Ecto neural progenitor cell (in vitro differentiated cells): Measurements from ENCODE around the gene HLTF.
A peak's percentile ranks its signal among the peaks of the same experiment; 100 is the strongest.

Experiments
- DNase-seq: peaks from one replicate; pipeline ENCODE4 v3.0.0-alpha.2; 2018; ENCODE audit warnings: low spot score

Gene HLTF

DNA sequence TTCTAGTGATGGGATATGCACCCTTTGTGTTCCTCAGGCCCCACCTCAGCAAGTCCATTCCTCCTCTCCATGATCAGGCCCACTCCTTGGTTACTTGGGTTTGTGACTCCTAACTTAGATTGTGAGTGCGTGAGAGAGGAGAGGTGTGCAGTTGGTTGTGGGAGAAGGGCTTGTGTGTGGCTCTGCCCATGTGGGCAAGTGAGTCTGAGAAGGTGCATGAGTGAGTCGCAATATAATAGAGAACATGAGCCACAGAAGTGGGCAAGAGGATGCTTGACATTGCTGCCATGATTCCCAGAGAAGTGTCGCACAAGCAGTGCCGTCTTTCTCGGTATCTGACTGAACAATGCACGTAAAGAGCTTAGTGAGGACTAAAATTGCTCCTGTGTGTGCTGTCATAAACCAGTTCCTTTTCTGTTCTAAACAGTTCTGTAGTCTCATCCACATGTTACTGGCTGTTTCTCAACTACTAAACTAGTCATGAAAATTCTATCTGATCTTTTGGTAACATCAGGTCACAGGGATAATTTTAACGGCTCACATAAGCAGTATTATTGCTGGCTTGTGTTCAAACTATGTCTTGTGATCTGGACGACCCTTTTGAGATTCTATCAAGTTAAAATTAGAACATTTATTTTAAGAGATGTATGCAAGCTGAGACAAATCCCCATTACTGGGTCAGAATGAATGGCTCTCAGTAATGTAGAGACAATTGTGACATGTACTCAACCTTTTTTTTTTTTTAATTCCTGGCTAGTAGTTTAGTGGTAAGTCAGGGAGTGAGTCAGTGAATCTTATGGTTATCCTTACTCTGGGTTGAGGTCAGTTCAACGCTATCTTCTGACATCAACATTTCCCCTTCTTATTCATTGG lies 69.4 kb downstream of the HLTF start:
- no peak for DNase-seq

DNA sequence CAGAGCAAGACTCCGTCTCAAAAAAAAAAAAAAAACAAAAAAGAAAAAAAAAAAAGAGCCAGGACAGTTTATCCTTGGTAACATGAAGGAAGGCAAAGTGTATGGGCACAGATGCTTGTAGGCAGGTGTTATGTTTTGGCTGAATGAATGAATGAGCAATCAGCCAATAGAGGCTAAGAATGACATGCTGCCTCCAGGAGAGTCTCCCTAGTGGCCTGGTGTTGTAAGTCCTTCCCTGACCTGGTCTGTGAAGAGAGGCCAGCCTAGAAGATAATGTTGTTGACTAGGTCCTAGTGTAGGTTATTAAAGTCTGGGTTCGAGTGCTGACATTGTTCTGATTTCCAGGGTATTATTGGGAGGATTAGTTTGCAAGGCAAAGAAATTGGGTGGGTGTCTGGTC lies 70.1 kb downstream of the HLTF start:
- no peak for DNase-seq

- DNase-seq, result no peak
Measured at GRCh38 chr3:149015393-149015792, 70.9 kb downstream of the HLTF start.

- no peak for DNase-seq
Measured at GRCh38 chr3:149013726-149014125, 72.6 kb downstream of the HLTF start.

DNA sequence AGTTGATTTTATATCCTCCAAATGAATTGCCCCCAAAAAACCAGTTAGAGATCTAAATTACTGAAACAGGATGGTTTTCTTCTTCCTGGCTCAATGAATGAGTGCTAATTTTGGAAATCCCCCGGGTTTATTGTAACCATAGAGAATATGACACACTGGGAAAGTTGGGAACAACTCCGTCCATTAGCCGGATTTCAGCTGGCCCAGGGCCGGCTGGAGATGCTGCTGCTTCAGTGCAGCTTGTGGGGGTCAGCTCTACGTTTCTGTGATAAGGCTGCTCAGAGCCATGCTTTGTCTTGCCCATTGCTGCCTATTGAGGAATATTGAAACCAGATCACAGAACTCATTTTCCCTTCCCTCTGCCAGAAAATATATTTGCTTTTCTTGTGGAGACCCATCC lies 74.7 kb downstream of the HLTF start:
- no peak for DNase-seq

DNA sequence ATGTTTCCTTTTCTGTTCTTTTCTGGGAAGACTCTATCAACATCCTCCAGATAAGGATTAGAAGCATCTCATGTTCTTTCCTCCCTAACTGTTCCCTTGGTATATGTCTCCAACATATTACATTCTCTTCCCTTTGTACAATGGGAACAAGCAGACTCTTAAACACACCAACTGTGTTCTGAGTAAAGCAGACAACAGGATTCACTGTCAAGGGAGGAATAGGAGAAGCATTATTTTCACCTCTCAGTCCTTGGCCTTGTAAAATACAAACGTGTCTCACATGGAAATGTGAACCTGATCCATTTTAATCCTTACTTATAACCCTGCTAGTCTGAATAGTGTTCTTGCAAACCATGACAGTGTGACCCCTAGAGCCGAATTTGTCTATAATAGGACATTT lies 75.4 kb downstream of the HLTF start:
- DNase-seq, result no peak

DNA sequence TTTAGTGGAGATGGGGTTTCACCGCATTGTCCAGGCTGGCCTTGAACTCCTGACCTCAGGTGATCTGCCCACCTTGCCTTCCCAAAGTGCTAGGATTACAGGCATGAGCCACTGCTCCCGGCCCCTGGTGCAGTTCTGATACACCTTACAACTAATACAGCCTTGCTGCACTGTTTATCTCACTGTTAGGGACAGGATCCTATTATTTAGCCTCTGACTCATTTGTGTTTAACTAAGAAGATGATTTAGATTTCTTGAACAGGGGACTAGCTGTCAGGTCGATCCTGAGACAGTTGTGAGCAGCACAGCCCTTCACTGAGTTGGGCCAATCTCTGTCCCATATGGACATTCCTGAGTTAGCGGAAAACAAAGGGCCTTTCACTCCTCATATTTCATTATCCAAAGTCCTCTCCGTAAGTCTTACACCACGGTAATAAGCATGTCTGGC lies 75.8 kb downstream of the HLTF start:
- no peak for DNase-seq

- no peak for DNase-seq
Measured at GRCh38 chr3:149009732-149010131, 76.6 kb downstream of the HLTF start.

GRCh38 chr3:149007567-149008257 lies 78.6 kb downstream of the HLTF start:
- DNase-seq, result no peak

- no peak for DNase-seq
Measured at GRCh38 chr3:149005416-149005815, 80.9 kb downstream of the HLTF start.

DNA sequence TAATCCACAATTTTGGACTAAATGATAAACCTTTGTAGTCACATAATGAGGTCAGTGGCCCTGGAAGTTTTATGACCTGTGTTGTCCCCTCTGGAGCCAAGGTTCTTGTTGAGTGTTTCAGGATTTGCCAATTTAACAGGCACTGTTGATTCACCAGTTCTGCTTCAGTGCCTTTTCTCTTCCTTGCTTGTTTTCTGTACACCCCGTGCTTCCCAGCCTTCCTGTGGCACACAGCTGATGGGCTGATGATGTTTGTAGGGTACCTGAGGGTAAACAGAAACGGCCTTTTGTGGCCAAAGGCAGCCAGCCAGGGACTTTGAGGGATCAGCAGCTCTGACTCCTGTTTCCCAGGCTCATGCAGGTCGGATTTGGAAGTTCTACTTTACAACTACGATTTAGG lies 81.7 kb downstream of the HLTF start:
- no peak for DNase-seq

- DNase-seq, result no peak
Measured at GRCh38 chr3:149003653-149004305, 82.6 kb downstream of the HLTF start.

- DNase-seq, result no peak
Measured at GRCh38 chr3:149001727-149002126, 84.6 kb downstream of the HLTF start.

- DNase-seq, result no peak
Measured at GRCh38 chr3:149000206-149000745, 86.1 kb downstream of the HLTF start.

DNA sequence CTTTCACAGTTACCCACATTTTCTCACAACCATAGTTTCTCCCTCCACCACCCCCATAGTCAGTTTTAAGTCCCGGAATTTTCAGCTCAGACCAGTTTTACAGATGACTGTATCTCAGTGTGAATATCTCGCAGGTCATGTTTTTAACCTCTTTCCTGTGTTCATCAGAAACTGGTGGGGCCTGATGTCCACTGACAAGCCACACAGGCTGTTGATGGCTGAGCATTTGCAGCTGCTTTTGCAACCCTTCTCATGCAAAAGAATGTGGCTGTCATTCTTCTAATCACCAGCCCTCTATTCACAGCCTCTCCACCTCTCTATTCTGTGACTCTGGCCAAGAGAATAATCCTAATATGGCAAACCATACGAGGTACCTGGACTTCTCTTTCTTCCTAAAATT lies 86.5 kb downstream of the HLTF start:
- no peak for DNase-seq

DNA sequence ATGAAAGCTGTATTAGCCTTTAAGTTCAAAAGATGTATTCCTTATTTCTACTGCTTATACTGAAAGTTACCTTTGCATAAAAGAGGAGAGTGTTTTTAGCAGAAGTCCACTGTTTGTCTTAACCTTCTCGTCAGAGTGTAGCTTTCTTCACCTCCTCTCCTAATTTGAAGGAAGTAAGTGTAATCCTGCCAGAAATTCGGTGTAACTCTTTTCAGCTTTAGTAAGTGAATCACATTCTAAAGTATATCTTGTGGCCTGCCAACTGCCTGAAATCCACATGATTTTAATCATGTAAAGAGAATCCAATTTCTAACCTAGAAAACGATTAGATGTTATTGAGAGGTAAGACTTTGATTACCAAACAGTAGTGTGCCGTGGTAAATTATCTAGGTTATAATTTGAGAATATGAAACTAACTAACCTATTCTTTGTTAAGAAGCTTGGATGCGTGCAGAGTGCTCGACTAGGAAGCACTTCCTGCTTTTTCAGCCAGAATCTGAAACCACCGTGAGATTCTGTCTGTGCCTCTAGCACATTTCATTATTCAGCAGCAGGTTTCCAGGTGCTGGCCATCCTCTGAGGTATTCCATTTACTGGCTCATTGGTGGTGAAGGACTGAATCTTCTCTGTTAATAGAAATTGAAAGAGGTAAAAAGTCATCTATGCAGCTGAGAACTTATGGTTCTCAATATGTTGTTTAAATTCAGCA lies 87.5 kb downstream of the HLTF start:
- no peak for DNase-seq

DNA sequence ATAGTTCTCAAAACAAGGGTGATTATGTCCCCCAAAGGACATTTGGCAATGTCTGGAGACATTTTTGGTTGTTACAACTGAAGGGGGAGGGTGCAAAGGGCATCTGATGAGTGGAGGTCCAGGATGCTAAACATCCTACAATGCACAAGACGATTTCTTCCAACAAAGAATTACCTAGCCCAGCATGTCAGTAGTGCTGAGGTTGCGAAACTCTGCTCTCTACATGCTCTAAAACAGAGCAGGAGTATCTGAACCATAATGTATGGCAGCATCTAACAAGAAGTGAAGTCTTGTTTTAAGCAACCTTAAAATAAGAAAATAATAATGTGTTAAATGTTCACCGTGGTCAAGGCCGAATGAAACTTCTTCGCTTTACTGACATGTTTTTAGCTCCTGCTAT lies 88.0 kb downstream of the HLTF start:
- DNase-seq, result no peak

DNA sequence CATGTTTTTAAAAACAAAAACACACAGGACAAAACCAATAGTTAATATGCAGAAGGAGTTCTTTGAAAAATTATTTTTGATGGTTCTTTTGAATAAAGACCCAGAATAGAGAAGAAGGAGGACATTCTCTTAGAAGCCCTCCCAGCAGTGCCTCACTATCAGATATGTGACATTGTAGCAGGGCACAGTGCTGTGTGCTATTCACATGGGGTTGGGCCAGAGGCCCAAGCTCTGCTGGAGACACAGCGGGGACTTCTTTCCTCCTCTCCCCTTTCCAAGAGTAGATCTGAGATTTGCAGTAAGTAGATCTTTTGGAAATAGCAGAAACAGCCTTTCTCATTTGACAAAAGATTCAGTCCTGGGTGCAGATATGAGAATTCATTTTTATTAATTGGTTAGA lies 88.7 kb downstream of the HLTF start:
- no peak for DNase-seq

DNA sequence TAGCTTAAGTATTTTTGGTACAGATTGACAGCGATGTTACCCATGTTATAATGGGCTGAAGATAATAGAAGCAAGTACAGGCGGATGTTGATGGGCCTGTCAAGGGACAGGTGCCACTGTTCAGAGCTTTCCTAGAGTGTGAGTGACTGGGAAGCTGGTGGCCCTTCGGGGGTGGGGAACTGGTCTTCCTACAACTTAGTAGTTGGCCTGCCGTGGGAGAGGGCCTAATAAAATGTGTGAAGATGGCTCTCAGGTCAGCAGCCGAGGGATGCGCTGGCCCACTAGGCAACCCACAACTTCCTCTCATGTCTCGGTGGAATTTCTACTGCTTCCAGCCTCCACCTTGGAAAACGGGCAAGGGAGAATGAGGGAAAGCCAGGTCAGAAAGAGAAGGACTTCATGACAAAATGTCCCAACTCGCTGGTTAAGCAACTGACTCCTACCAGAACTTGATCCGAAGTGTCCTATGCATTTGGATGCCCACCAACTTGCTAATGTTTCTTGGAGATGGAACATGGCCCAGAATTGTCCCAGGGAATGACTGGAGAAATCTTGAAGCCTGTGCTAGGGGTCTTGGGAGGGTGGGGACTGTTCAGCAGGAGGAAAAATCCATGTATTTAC lies 93.6 kb downstream of the HLTF start:
- no peak for DNase-seq

GRCh38 chr3:148992027-148992634 lies 94.2 kb downstream of the HLTF start:
- peak; percentile 67 for DNase-seq
